GM12892 (cell line): ENCODE measurements around the gene C10orf95.

Experiments used
- DNase-seq: peaks from one replicate; pipeline ENCODE4 v3.0.0; 2011; ENCODE audit not compliant: insufficient read length
- FAIRE-seq: peaks from 2 replicates; lab custom pipeline; 2011; peaks lifted over from hg19 to GRCh38; lab: Jason Lieb, UNC
- POLR2A ChIP-seq: IDR thresholded peaks from 2 replicates; pipeline ENCODE4 v1.6.1; 2011; ENCODE audit warnings: low read depth, low read length, control low read depth
- POLR2AphosphoS5 ChIP-seq: IDR thresholded peaks from 2 replicates; pipeline ENCODE4 v1.6.1; 2011; ENCODE audit warnings: low read depth, low read length, control low read depth
- TAF1 ChIP-seq: IDR thresholded peaks from 2 replicates; pipeline ENCODE4 v1.6.1; 2011; ENCODE audit warnings: low read depth, mild to moderate bottlenecking, control low read depth, low read length, borderline replicate concordance

Gene C10orf95

GRCh38 chr10:102411341-102412255 lies 39.7 kb downstream of the C10orf95 start:
- FAIRE-seq (no peak), DNase-seq (no peak)
- TF ChIP-seq POLR2AphosphoS5 (no peak), TAF1 (no peak), POLR2A (no peak)

- DNase-seq (no peak), FAIRE-seq (no peak)
- TF ChIP-seq POLR2AphosphoS5 (no peak), POLR2A (no peak), TAF1 (no peak)
Observed at GRCh38 chr10:102410429-102411073, 40.8 kb downstream of the C10orf95 start.

- FAIRE-seq: no peak
- no peak for TF ChIP-seq POLR2AphosphoS5
- TF ChIP-seq TAF1: no peak
- TF ChIP-seq POLR2A: no peak
Observed at GRCh38 chr10:102409604-102410428, 41.5 kb downstream of the C10orf95 start.

GRCh38 chr10:102408728-102409603 lies 42.4 kb downstream of the C10orf95 start:
- no peak; the same call in 1 of the 2 replicates for TF ChIP-seq POLR2A
- no peak for TF ChIP-seq POLR2AphosphoS5
- TF ChIP-seq TAF1: no peak
- DNase-seq (peak; percentile 60), FAIRE-seq (peak; percentile 87)

More at GRCh38 chr10:102409604-102410428, 41.5 kb downstream of the C10orf95 start:
- no peak for DNase-seq

- DNase-seq (no peak), FAIRE-seq (peak; percentile 5)
- TF ChIP-seq POLR2A (no peak; the same call in none of the 2 replicates), POLR2AphosphoS5 (peak; percentile 44), TAF1 (no peak)
Observed at GRCh38 chr10:102408131-102408727, 43.1 kb downstream of the C10orf95 start.

GRCh38 chr10:102407425-102408130 lies 43.8 kb downstream of the C10orf95 start:
- FAIRE-seq (no peak), DNase-seq (no peak)
- no peak; the same call in 1 of the 2 replicates for TF ChIP-seq POLR2AphosphoS5
- no peak for TF ChIP-seq TAF1
- peak; percentile 6; the same call in 1 of the 2 replicates for TF ChIP-seq POLR2A

GRCh38 chr10:102406815-102407214 lies 44.5 kb downstream of the C10orf95 start:
- TF ChIP-seq POLR2AphosphoS5 (no peak; the same call in 1 of the 2 replicates), POLR2A (no peak), TAF1 (no peak)
- no peak for DNase-seq
- no peak for FAIRE-seq

GRCh38 chr10:102405632-102406031 lies 45.7 kb downstream of the C10orf95 start:
- FAIRE-seq: no peak
- TF ChIP-seq POLR2AphosphoS5 (peak; percentile 76; the same call in 1 of the 2 replicates), TAF1 (no peak), POLR2A (peak; percentile 68; the same call in 1 of the 2 replicates)
- no peak for DNase-seq

GRCh38 chr10:102405108-102405571 lies 46.2 kb downstream of the C10orf95 start:
- FAIRE-seq: no peak
- DNase-seq: no peak
- TF ChIP-seq POLR2AphosphoS5 (peak; percentile 67; the same call in 1 of the 2 replicates), POLR2A (peak; percentile 16; the same call in 1 of the 2 replicates), TAF1 (no peak)
